SK-N-SH (cell line): ENCODE data around the gene DENND1C.

Experiments
- CTCF ChIP-seq: fragments of 200-600 bp; sonication (generic); IDR thresholded peaks from 2 replicates; pipeline ENCODE4 v1.6.1; 2017; ENCODE audit warnings: antibody characterized with exemption, mild to moderate bottlenecking, moderate library complexity
- POLR2AphosphoS5 ChIP-seq: IDR thresholded peaks from 2 replicates; pipeline ENCODE4 v1.6.1; 2012; ENCODE audit warnings: low read depth, low read length
- SIN3A ChIP-seq: IDR thresholded peaks from 2 replicates; pipeline ENCODE4 v1.6.1; 2012; ENCODE audit warnings: low read depth, mild to moderate bottlenecking, low read length, moderate library complexity, borderline replicate concordance
- TF ChIP-seq, protein P1 (sequence below): IDR thresholded peaks from 2 replicates; pipeline ENCODE4 v1.4.0; 2012; ENCODE audit warnings: low read depth, borderline replicate concordance

DNA sequence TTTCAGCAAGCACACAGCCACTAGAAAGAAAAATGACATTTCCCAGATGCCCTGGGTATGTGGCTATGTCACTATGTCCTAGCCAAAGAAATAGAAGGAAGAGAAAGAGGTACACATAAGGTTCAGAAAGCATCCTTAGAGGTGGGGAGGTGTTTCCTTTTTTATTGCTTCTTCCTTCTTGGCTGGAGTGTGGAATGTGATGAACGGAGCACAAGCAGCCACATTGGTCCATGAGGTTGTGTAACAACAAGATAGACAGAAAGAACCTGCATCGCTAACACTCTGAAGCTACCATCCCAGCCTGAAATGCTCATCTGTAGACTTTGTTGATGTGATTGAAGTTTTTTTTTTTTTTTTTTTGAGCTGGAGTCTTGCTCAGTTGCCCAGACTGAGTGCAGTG is 28.7 kb downstream of the DENND1C start:
- TF ChIP-seq POLR2AphosphoS5 (no peak), CTCF (no peak), SIN3A (no peak)
- TF ChIP-seq, protein P1, sequence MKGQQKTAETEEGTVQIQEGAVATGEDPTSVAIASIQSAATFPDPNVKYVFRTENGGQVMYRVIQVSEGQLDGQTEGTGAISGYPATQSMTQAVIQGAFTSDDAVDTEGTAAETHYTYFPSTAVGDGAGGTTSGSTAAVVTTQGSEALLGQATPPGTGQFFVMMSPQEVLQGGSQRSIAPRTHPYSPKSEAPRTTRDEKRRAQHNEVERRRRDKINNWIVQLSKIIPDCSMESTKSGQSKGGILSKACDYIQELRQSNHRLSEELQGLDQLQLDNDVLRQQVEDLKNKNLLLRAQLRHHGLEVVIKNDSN, result no peak
